Endothelial cell of umbilical vein (primary cell): ENCODE data around the gene MAGI1. TPM values are rescaled to one million over a fixed set of nuclear protein-coding genes. Genes with fewer than 3 reads are reported as not detected.
A peak's percentile ranks its signal among the peaks of the same experiment; 100 is the strongest.

Source experiments
- BruUV-seq: library from RNA; stranded (reverse); fragments of 400-500 nt; replicated peaks from 2 replicates; lab custom pipeline; 2021; lab: Mats Ljungman, UMichigan
- CTCF ChIA-PET: fragments of 300-600, 350-600 bp; sonication (Branson Sonifier 250); formaldehyde crosslinking; loops from one replicate; lab custom pipeline; 2021; ENCODE audit warnings: antibody characterized with exemption, inconsistent platforms; lab: Charles Lee
- POLR2A ChIA-PET: fragments of 300-600, 350-600 bp; sonication (Branson Sonifier 250); formaldehyde crosslinking; loops from one replicate; lab custom pipeline; 2021; ENCODE audit warnings: antibody characterized with exemption, inconsistent platforms; lab: Charles Lee
- DNase-seq: peaks from one replicate; pipeline ENCODE4 v3.0.0-alpha.2; 2011; ENCODE audit warnings: low read depth, low spot score
- FAIRE-seq: peaks from 2 replicates; lab custom pipeline; 2011; peaks lifted over from hg19 to GRCh38; lab: Jason Lieb, UNC
- H2AFZ ChIP-seq: 2 replicates; pipeline ENCODE4 v1.6.0; 2012; ENCODE audit warnings: low read depth, low read length, control low read depth, inconsistent platforms
- H3K27ac ChIP-seq: 2 replicates; pipeline ENCODE4 v1.5.1; 2011; ENCODE audit warnings: low read depth, mild to moderate bottlenecking, control low read depth, low read length, moderate library complexity; ENCODE audit not compliant: insufficient read depth
- H3K27me3 ChIP-seq, 2 experiments: 2 replicates each; pipeline versions ENCODE4 v1.6.0 to v1.6.1; 2011; ENCODE audit warnings: low read length in 2 of 2, mixed read lengths in 1 of 2; ENCODE audit not compliant: control insufficient read depth in 2 of 2, insufficient read depth in 2 of 2
- H3K36me3 ChIP-seq, 2 experiments: 2 replicates in 1 of 2; 3 replicates in 1 of 2; pipeline ENCODE4 v1.5.1; 2011; ENCODE audit warnings: low read length in 2 of 2, mild to moderate bottlenecking in 1 of 2, moderate library complexity in 1 of 2; ENCODE audit not compliant: control insufficient read depth in 2 of 2, insufficient read depth in 2 of 2; ENCODE audit errors: extremely low read depth in 1 of 2
- H3K4me1 ChIP-seq: 3 replicates; pipeline ENCODE4 v1.5.1; 2011; ENCODE audit warnings: mild to moderate bottlenecking, low read length; ENCODE audit not compliant: control insufficient read depth, insufficient read depth; ENCODE audit errors: extremely low read depth
- H3K4me2 ChIP-seq: 2 replicates; pipeline ENCODE4 v1.6.1; 2011; ENCODE audit warnings: low read length, control low read depth, mixed read lengths; ENCODE audit not compliant: insufficient read depth
- H3K4me3 ChIP-seq, 3 experiments: fragments of 200-600 bp in 1 of 3; sonication (generic), shearing (Covaris generic) in 1 of 3; replicated peaks in 1 of 3; 2 replicates each; pipeline ENCODE4 v1.5.1; 2011 to 2016; ENCODE audit warnings: control low read depth in 3 of 3, low read length in 3 of 3, mild to moderate bottlenecking in 2 of 3, inconsistent platforms in 1 of 3, low read depth in 1 of 3, moderate library complexity in 1 of 3; ENCODE audit not compliant: insufficient read depth in 1 of 3
- H3K79me2 ChIP-seq: 2 replicates; pipeline ENCODE4 v1.6.0; 2012; ENCODE audit warnings: low read length, inconsistent platforms; ENCODE audit not compliant: control insufficient read depth, insufficient read depth
- H3K9ac ChIP-seq: replicated peaks from 2 replicates; pipeline ENCODE3; 2011; ENCODE audit warnings: low read length, control low read depth; ENCODE audit not compliant: insufficient read depth; ENCODE audit errors: extremely low read depth
- H3K9me1 ChIP-seq: replicated peaks from 3 replicates; pipeline ENCODE4 v1.6.0; 2011; ENCODE audit warnings: mild to moderate bottlenecking, low read length; ENCODE audit not compliant: control insufficient read depth, insufficient read depth; ENCODE audit errors: extremely low read depth
- H3K9me3 ChIP-seq: replicated peaks from 2 replicates; pipeline ENCODE4 v1.5.1; 2012; ENCODE audit warnings: low read length, inconsistent platforms; ENCODE audit not compliant: control insufficient read depth, insufficient read depth
- H4K20me1 ChIP-seq: replicated peaks from 2 replicates; pipeline ENCODE3; 2011; ENCODE audit warnings: mild to moderate bottlenecking, low read length; ENCODE audit not compliant: control insufficient read depth, insufficient read depth; ENCODE audit errors: extremely low read depth
- CTCF ChIP-seq, 2 donors: IDR thresholded peaks; 1 replicate in 1 of 2; 2 replicates in 1 of 2; pipeline ENCODE4 v1.5.1; 2011; ENCODE audit warnings: low read length in 2 of 2, mild to moderate bottlenecking in 2 of 2, moderate library complexity in 2 of 2, control low read depth in 1 of 2, inconsistent platforms in 1 of 2, low read depth in 1 of 2; ENCODE audit not compliant: insufficient read depth in 1 of 2; ENCODE audit errors: extremely low read depth in 1 of 2
- EZH2 ChIP-seq: IDR thresholded peaks from 2 replicates; pipeline ENCODE4 v1.6.1; 2012; ENCODE audit warnings: borderline replicate concordance, low read depth, mild to moderate bottlenecking, moderate library complexity, low read length, inconsistent platforms; ENCODE audit not compliant: severe bottlenecking
- FOS ChIP-seq: IDR thresholded peaks from 2 replicates; pipeline ENCODE4 v1.6.1; 2011; ENCODE audit warnings: mild to moderate bottlenecking, low read length, moderate library complexity, borderline replicate concordance; ENCODE audit not compliant: insufficient read depth
- GATA2 ChIP-seq: IDR thresholded peaks from 2 replicates; pipeline ENCODE4 v1.7.0; 2011; ENCODE audit warnings: low read depth, mild to moderate bottlenecking, moderate library complexity, mixed read lengths, low read length; ENCODE audit not compliant: insufficient read length, insufficient read depth
- JUN ChIP-seq: IDR thresholded peaks from 2 replicates; pipeline ENCODE4 v1.6.1; 2011; ENCODE audit warnings: borderline replicate concordance, low read depth; ENCODE audit not compliant: insufficient read length, insufficient read depth
- MAX ChIP-seq: IDR thresholded peaks from 2 replicates; pipeline ENCODE4 v1.6.1; 2011; ENCODE audit not compliant: insufficient read depth, insufficient read length
- MYC ChIP-seq: IDR thresholded peaks from one replicate; pipeline ENCODE4 v1.6.1; 2011; ENCODE audit warnings: mild to moderate bottlenecking, low read depth, low read length
- POLR2A ChIP-seq: IDR thresholded peaks from 2 replicates; pipeline ENCODE4 v1.6.1; 2012; ENCODE audit warnings: low read depth, mild to moderate bottlenecking, control low read depth, low read length
- POLR2AphosphoS5 ChIP-seq: IDR thresholded peaks from 2 replicates; pipeline ENCODE4 v1.6.1; 2012; ENCODE audit warnings: low read depth, mild to moderate bottlenecking, control low read depth, low read length, moderate library complexity; ENCODE audit not compliant: insufficient read depth
- dilution Hi-C: fragments of 300-500 bp; cut with MboI; formaldehyde crosslinking; loops from one replicate; pipeline ENCODE4 v1.15.0; 2019; ENCODE audit warnings: low sequenced_read_pairs; ENCODE audit not compliant: extremely low pct_ligation_motif_present
- intact Hi-C: fragments of 100-400 bp; cut with micrococcal nuclease; formaldehyde crosslinking; loops from one replicate; pipeline ENCODE4 v1.10.0; 2022
- polyA plus RNA-seq, 4 experiments: library from polyadenylated mRNA; depleted of rRNA in 3 of 4; stranded (reverse) in 3 of 4; unstranded in 1 of 4; fragments of >200 nt; gene quantifications; 2 replicates each; pipeline versions ENCODE4 v1.2.1 to v1.2.3, GENCODE V29; 2011 to 2012; ENCODE audit warnings: missing spikeins in 1 of 4
- total RNA-seq: library from RNA; stranded (reverse); gene quantifications from 2 replicates; pipeline ENCODE4 v1.2.3, GENCODE V29; 2021

The MAGI1 gene
- total and polyA plus RNA-seq, 2 donors (not counting 3 experiments of a cell fraction or from before 2014, with no cell fraction given) = 10.1 to 47.9 TPM

- dilution Hi-C loops = no loop called here
- TSS peak; percentile 4 for BruUV-seq
- TF ChIP-seq POLR2AphosphoS5 = no peak
- Histone ChIP-seq H3K4me3 (peak overlapping the region; percentile 65 to 91 (median 91)), H3K79me2 (peaks cover 28% of the 10 kb centered on the region), H3K9ac (peak overlapping the region; percentile 90), H3K36me3 (no peaks in the 10 kb centered on the region), H4K20me1 (peaks cover 3% of the 10 kb centered on the region), H3K4me1 (peaks cover 24% of the 10 kb centered on the region), H3K9me3 (no peaks in the 10 kb centered on the region), H3K4me2 (peak overlapping the region; percentile 81), H3K27ac (no peak overlapping the region), H3K27me3 (no peaks in the 10 kb centered on the region), H2AFZ (no peak overlapping the region), H3K9me1 (no peaks in the 10 kb centered on the region)
- peak; percentile 29 for DNase-seq
- intact Hi-C loops = loop anchor here (1.0 to 5.0 kb wide), 2 partner anchors 154 to 159 kb away; no protein-coding TSS in a partner anchor
- CTCF ChIA-PET = interaction anchor here (0.5 to 2.9 kb wide), 16 partner anchors 9 to 286 kb away, joined by 3 to 24 read pairs (median 3); no protein-coding TSS in a partner anchor
- POLR2A ChIA-PET = interaction anchor here (0.6 to 1.2 kb wide), 3 partner anchors 79 to 188 kb away, joined by 3 to 7 read pairs (median 3); partner anchors contain the start of gene SLC25A26
- peak; percentile 28 for FAIRE-seq
Measured at GRCh38 chr3:66036586-66037148, 2.1 kb downstream of the MAGI1 start.

GRCh38 chr3:66035763-66036477, 2.8 kb downstream of the MAGI1 start:
- Histone ChIP-seq H3K27me3 (no peaks in the 10 kb centered on the region), H3K9me1 (no peaks in the 10 kb centered on the region), H3K79me2 (peaks cover 28% of the 10 kb centered on the region), H3K4me3 (peak overlapping the region in 2 of 3 experiments; percentile 65 to 91), H3K4me1 (peaks cover 24% of the 10 kb centered on the region), H4K20me1 (peaks cover 5% of the 10 kb centered on the region), H3K9me3 (no peaks in the 10 kb centered on the region), H3K9ac (no peak overlapping the region), H2AFZ (no peak overlapping the region), H3K4me2 (peak overlapping the region; percentile 81), H3K36me3 (no peaks in the 10 kb centered on the region), H3K27ac (no peak overlapping the region)
- dilution Hi-C loops (no loop called here), intact Hi-C loops (loop anchor here (5.0 kb wide), 1 partner anchor 154 kb away; no protein-coding TSS in a partner anchor)
- BruUV-seq = no TSS peak
- FAIRE-seq (no peak), DNase-seq (no peak)
- TF ChIP-seq POLR2AphosphoS5 (no peak), MYC (no peak), FOS (no peak), EZH2 (no peak), CTCF (IDR thresholded peaks at IDR 0.05; ENCODE audit: extremely low read depth in 1 of 2, insufficient read depth in 1 of 2, low read depth in 1 of 2, low read length in 2 of 2) (no peak), JUN (no peak), GATA2 (no peak), POLR2A (no peak), MAX (no peak)
- CTCF ChIA-PET = interaction anchor here (0.7 to 2.9 kb wide), 12 partner anchors 8 to 285 kb away, joined by 3 to 24 read pairs (median 4); no protein-coding TSS in a partner anchor
- POLR2A ChIA-PET = interaction anchor here (0.6 to 1.2 kb wide), 3 partner anchors 80 to 187 kb away, joined by 3 to 7 read pairs (median 3); partner anchors contain the start of gene SLC25A26
